Measurements from ENCODE around the gene PRPH2.
"Not testable (repeated sequence)": the region's sequence is repeated elsewhere in the genome, so short reads cannot be mapped to it uniquely, and the experiment has no call there.

PRPH2 gene

GRCh38 chr6:42679358-42679757 lies 43.0 kb downstream of the PRPH2 start:
- peaks cover 63% of the 10 kb centered on the region for H3K36me3 ChIP-seq (ENCODE audit: control insufficient read depth, low read length)
- no peaks in the 10 kb centered on the region for H3K27me3 ChIP-seq (ENCODE audit: control insufficient read depth, low read length)
- no peaks in the 10 kb centered on the region for H3K9me2 ChIP-seq (replicated peaks; ENCODE audit: control insufficient read depth, low read length)
- H4K20me1 ChIP-seq (ENCODE audit: control insufficient read depth, insufficient read depth, low read depth, low read length), result no peaks in the 10 kb centered on the region
- no peaks in the 10 kb centered on the region for H3K4me1 ChIP-seq (ENCODE audit: control insufficient read depth, low read length)
- no peaks in the 10 kb centered on the region for H3K9me3 ChIP-seq (ENCODE audit: control insufficient read depth, insufficient read depth, low read length)
- no peak for TF ChIP-seq CTCF (IDR thresholded peaks at IDR 0.05; ENCODE audit: low read depth, low read length, poor library complexity, severe bottlenecking)
- H3K4me3 ChIP-seq (ENCODE audit: low read length), result no peak overlapping the region
- no peak overlapping the region for H3K4me2 ChIP-seq (ENCODE audit: low read length)
- H3K79me2 ChIP-seq (ENCODE audit: control insufficient read depth, low read length), result no peaks in the 10 kb centered on the region
- H3K27ac ChIP-seq (ENCODE audit: low read depth, low read length), result no peak overlapping the region
- no peaks in the 10 kb centered on the region for H3F3A ChIP-seq (ENCODE audit: control insufficient read depth, insufficient read depth)

DNA sequence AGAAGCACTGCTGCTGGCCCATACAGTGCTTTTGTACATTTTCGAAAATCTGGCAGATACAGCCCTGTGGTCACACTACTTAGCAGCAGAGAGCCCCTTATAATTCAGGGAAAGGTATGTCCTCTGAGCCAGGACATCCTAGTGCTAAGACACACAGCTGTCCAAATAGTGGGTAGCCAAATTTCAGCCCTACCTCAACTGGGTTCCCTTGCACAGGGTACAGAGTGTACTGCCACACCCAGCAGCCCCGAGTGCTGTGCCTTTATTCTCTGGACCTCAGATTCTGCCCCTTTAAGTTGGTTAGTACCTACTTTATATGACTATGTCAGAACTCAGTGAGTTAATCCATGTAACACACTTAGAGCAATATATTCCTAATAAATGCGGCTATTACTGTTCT lies 47.6 kb downstream of the PRPH2 start:
- H3K27ac ChIP-seq (ENCODE audit: low read depth, low read length), result no peak overlapping the region
- H4K20me1 ChIP-seq (ENCODE audit: control insufficient read depth, insufficient read depth, low read depth, low read length), result no peaks in the 10 kb centered on the region
- no peaks in the 10 kb centered on the region for H3K9me2 ChIP-seq (replicated peaks; ENCODE audit: control insufficient read depth, low read length)
- H3K4me3 ChIP-seq (ENCODE audit: low read length), result no peak overlapping the region
- no peaks in the 10 kb centered on the region for H3K9me3 ChIP-seq (ENCODE audit: control insufficient read depth, insufficient read depth, low read length)
- no peak for TF ChIP-seq CTCF (IDR thresholded peaks at IDR 0.05; ENCODE audit: low read depth, low read length, poor library complexity, severe bottlenecking)
- no peak for TF ChIP-seq EZH2phosphoT487 (IDR thresholded peaks at IDR 0.05; ENCODE audit: borderline replicate concordance, low read length)
- H3F3A ChIP-seq (ENCODE audit: control insufficient read depth, insufficient read depth), result no peaks in the 10 kb centered on the region
- no peaks in the 10 kb centered on the region for H3K27me3 ChIP-seq (ENCODE audit: control insufficient read depth, low read length)
- no peaks in the 10 kb centered on the region for H3K4me1 ChIP-seq (ENCODE audit: control insufficient read depth, low read length)
- peaks cover 62% of the 10 kb centered on the region for H3K36me3 ChIP-seq (ENCODE audit: control insufficient read depth, low read length)
- no peaks in the 10 kb centered on the region for H3K79me2 ChIP-seq (ENCODE audit: control insufficient read depth, low read length)
- H3K4me2 ChIP-seq (ENCODE audit: low read length), result no peak overlapping the region

- not testable (repeated sequence) for H3K27me3 ChIP-seq (ENCODE audit: control insufficient read depth, low read length); H3K27ac ChIP-seq (ENCODE audit: low read depth, low read length); H3K79me2 ChIP-seq (ENCODE audit: control insufficient read depth, low read length); H4K20me1 ChIP-seq (ENCODE audit: control insufficient read depth, insufficient read depth, low read depth, low read length); H3K4me2 ChIP-seq (ENCODE audit: low read length); H3K9me3 ChIP-seq (ENCODE audit: control insufficient read depth, insufficient read depth, low read length); H3K4me3 ChIP-seq (ENCODE audit: low read length); H3F3A ChIP-seq (ENCODE audit: control insufficient read depth, insufficient read depth); H3K9me2 ChIP-seq (replicated peaks; ENCODE audit: control insufficient read depth, low read length); H3K4me1 ChIP-seq (ENCODE audit: control insufficient read depth, low read length)
- peaks cover 63% of the 10 kb centered on the region for H3K36me3 ChIP-seq (ENCODE audit: control insufficient read depth, low read length)
These were observed 48.0 kb downstream of the PRPH2 start for GRCh38 chr6:42674368-42674767.

- no peaks in the 10 kb centered on the region for H3K9me3 ChIP-seq (ENCODE audit: control insufficient read depth, insufficient read depth, low read length)
- H3K27ac ChIP-seq (ENCODE audit: low read depth, low read length), result no peak overlapping the region
- peaks cover 3% of the 10 kb centered on the region; the same call in 1 of the 2 replicates for H3F3A ChIP-seq (ENCODE audit: control insufficient read depth, insufficient read depth)
- H3K4me2 ChIP-seq (ENCODE audit: low read length), result no peak overlapping the region
- H3K4me1 ChIP-seq (ENCODE audit: control insufficient read depth, low read length), result peaks cover 3% of the 10 kb centered on the region; the same call in 1 of the 2 replicates
- H3K36me3 ChIP-seq (ENCODE audit: control insufficient read depth, low read length), result peaks cover 59% of the 10 kb centered on the region
- H3K79me2 ChIP-seq (ENCODE audit: control insufficient read depth, low read length), result no peaks in the 10 kb centered on the region
- TF ChIP-seq CTCF (IDR thresholded peaks at IDR 0.05; ENCODE audit: low read depth, low read length, poor library complexity, severe bottlenecking) (no peak), EZH2phosphoT487 (IDR thresholded peaks at IDR 0.05; ENCODE audit: borderline replicate concordance, low read length) (no peak)
- no peak overlapping the region for H3K4me3 ChIP-seq (ENCODE audit: low read length)
- no peaks in the 10 kb centered on the region for H4K20me1 ChIP-seq (ENCODE audit: control insufficient read depth, insufficient read depth, low read depth, low read length)
- no peaks in the 10 kb centered on the region for H3K9me2 ChIP-seq (replicated peaks; ENCODE audit: control insufficient read depth, low read length)
- no peaks in the 10 kb centered on the region for H3K27me3 ChIP-seq (ENCODE audit: control insufficient read depth, low read length)
These were observed 57.7 kb downstream of the PRPH2 start for GRCh38 chr6:42664718-42665117.
